Smooth muscle cell of the brain vasculature (primary cell): Measurements from ENCODE around the gene RAB20.
"Not testable (repeated sequence)": the region's sequence is repeated elsewhere in the genome, so short reads cannot be mapped to it uniquely, and the experiment has no call there.

Experiments
- DNase-seq: peaks from one replicate; pipeline ENCODE4 v3.0.0-alpha.2; 2012; ENCODE audit warnings: low read depth, low spot score

RAB20 gene

GRCh38 chr13:110561344-110562035 is at the start of gene RAB20:
RAB20 (minus strand) TSS chr13:110561722; CDS start chr13:110561519, 203 bp downstream.
- no peak for DNase-seq

GRCh38 chr13:110610955-110611595 is 49.6 kb upstream of the RAB20 start:
- DNase-seq, result no peak

- DNase-seq, result no peak
Measured at GRCh38 chr13:110607675-110608224, 46.2 kb upstream of the RAB20 start.

GRCh38 chr13:110606281-110606680 is 44.8 kb upstream of the RAB20 start:
- not testable (repeated sequence) for DNase-seq

GRCh38 chr13:110605132-110605531 is 43.6 kb upstream of the RAB20 start:
- no peak for DNase-seq

GRCh38 chr13:110600980-110601379 is 39.5 kb upstream of the RAB20 start:
- DNase-seq, result no peak

- DNase-seq, result no peak
Measured at GRCh38 chr13:110600261-110600819, 38.8 kb upstream of the RAB20 start.

GRCh38 chr13:110597041-110597689 is 35.6 kb upstream of the RAB20 start:
- DNase-seq, result no peak

GRCh38 chr13:110593430-110594130 is 32.1 kb upstream of the RAB20 start:
- no peak for DNase-seq

- DNase-seq, result no peak
Measured at GRCh38 chr13:110592665-110593064, 31.1 kb upstream of the RAB20 start.

- no peak for DNase-seq
Measured at GRCh38 chr13:110590577-110590976, 29.1 kb upstream of the RAB20 start.

- no peak for DNase-seq
Measured at GRCh38 chr13:110589793-110590390, 28.4 kb upstream of the RAB20 start.

GRCh38 chr13:110583178-110583865 is 21.8 kb upstream of the RAB20 start:
- no peak for DNase-seq

- DNase-seq, result no peak
Measured at GRCh38 chr13:110582421-110582954, 21.0 kb upstream of the RAB20 start.

GRCh38 chr13:110581506-110582185 is 20.1 kb upstream of the RAB20 start:
- no peak for DNase-seq

GRCh38 chr13:110580800-110581199 is 19.3 kb upstream of the RAB20 start:
- DNase-seq, result no peak

- DNase-seq, result no peak
Measured at GRCh38 chr13:110578363-110578762, 16.8 kb upstream of the RAB20 start.

- DNase-seq, result no peak
Measured at GRCh38 chr13:110576736-110577476, 15.4 kb upstream of the RAB20 start.

GRCh38 chr13:110576070-110576394 is 14.5 kb upstream of the RAB20 start:
- DNase-seq, result no peak
